IPS-18a (cell line): ENCODE measurements around the gene DIS3L2.
"Not testable (repeated sequence)": the region's sequence is repeated elsewhere in the genome, so short reads cannot be mapped to it uniquely, and the experiment has no call there.

Experiments used
- H3K27ac ChIP-seq: one replicate; pipeline ENCODE4 v1.5.1; 2013; ENCODE audit warnings: low read length
- H3K27me3 ChIP-seq: one replicate; pipeline ENCODE4 v1.6.1; 2013; ENCODE audit warnings: mild to moderate bottlenecking, low read length; ENCODE audit not compliant: control insufficient read depth, insufficient read depth
- H3K36me3 ChIP-seq: one replicate; pipeline ENCODE4 v1.6.1; 2013; ENCODE audit warnings: low read depth, low read length; ENCODE audit not compliant: control insufficient read depth
- H3K4me1 ChIP-seq: one replicate; pipeline ENCODE4 v1.6.1; 2013; ENCODE audit warnings: low read depth, low read length; ENCODE audit not compliant: control insufficient read depth
- H3K4me3 ChIP-seq: one replicate; pipeline ENCODE4 v1.5.1; 2013; ENCODE audit warnings: low read length
- H3K9ac ChIP-seq: one replicate; pipeline ENCODE4 v1.6.1; 2013; ENCODE audit warnings: mild to moderate bottlenecking, low read length, moderate library complexity
- H3K9me3 ChIP-seq: one replicate; pipeline ENCODE4 v1.6.1; 2013; ENCODE audit warnings: low read depth, low read length; ENCODE audit not compliant: control insufficient read depth

DIS3L2 gene

DNA sequence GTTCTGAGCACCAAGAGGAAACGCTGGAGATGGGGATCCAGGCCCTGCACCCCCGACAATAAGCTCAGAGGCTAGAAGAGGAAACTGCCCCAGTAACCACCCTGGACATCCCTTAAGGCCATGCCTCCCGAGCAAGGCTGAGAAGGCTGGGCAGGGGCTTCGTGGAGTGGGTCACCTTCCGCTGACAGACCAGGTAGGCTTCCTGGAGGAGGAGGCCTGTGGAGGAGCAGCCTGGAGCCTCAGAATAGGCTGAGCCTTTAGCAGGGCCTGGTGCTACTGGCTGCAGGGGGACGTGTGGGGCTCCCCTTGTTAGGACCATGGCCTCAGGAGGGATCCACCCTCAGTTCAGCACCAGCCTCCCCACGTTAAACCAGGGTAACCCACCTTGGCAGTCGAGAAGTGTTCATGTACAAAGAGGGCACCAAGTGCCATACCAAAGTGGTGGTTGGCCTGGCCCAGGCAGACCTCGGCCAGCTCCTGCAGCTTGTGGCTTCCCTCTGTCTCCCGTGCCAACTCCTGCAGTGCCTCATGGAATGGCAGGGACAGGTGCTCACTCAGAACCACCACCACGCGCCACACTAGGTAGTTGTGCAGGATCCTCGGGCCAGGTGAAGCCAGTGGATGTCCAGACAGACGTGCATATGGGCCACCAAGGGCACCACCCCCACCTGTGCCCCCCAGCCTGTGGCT lies 388.6 kb downstream of the DIS3L2 start:
- no peaks in the 10 kb centered on the region for H3K4me1 ChIP-seq
- H3K27me3 ChIP-seq, result no peaks in the 10 kb centered on the region
- H3K4me3 ChIP-seq, result no peak overlapping the region
- H3K9ac ChIP-seq, result no peak overlapping the region
- H3K27ac ChIP-seq, result no peak overlapping the region
- H3K9me3 ChIP-seq, result no peaks in the 10 kb centered on the region
- no peaks in the 10 kb centered on the region for H3K36me3 ChIP-seq

DNA sequence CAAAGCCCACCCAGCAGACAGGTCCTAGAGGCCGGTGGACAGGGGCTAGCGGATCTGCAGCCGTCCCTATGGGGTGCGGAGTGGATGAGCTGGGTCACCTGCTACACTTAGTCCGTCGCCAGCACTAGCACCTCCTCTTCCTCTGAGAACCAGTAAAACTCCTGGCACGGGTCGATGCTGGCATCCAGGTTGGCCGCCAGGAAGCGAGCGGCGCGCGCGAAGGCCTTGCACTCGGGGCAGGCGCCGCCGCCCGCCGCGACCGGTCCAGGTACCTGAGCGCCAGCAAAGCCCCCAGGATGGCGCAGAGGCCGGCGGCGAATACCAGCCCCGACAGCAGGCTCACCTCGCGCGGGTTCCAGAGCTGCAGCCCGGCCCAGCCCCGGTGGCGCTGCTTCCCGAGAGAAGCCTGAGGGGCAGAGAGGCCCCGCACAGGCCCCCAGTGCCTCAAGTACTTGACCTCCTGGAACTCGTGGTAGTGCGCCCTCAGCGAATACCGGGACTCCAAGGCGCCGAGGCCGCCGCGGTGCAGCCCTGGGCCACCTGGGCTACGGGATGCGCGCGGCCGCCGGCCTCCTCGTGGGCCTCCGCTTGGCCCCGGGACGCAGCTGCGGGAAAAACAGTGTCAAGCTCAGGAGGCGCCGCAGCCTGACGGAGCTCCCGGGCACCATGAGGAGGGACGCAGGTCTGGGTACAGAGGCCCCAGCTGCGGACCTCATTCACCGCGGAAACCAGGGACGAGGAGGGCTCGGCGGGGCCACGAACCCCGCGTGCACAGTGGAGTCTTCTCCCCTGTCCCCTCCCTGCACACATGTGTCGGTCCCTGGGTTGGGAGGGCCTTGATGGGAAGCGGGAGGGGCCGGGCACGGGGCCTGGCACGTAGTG lies 389.5 kb downstream of the DIS3L2 start:
- Histone ChIP-seq H3K27me3 (no peaks in the 10 kb centered on the region), H3K36me3 (no peaks in the 10 kb centered on the region), H3K27ac (no peak overlapping the region), H3K9me3 (no peaks in the 10 kb centered on the region), H3K9ac (no peak overlapping the region), H3K4me1 (no peaks in the 10 kb centered on the region), H3K4me3 (no peak overlapping the region)

DNA sequence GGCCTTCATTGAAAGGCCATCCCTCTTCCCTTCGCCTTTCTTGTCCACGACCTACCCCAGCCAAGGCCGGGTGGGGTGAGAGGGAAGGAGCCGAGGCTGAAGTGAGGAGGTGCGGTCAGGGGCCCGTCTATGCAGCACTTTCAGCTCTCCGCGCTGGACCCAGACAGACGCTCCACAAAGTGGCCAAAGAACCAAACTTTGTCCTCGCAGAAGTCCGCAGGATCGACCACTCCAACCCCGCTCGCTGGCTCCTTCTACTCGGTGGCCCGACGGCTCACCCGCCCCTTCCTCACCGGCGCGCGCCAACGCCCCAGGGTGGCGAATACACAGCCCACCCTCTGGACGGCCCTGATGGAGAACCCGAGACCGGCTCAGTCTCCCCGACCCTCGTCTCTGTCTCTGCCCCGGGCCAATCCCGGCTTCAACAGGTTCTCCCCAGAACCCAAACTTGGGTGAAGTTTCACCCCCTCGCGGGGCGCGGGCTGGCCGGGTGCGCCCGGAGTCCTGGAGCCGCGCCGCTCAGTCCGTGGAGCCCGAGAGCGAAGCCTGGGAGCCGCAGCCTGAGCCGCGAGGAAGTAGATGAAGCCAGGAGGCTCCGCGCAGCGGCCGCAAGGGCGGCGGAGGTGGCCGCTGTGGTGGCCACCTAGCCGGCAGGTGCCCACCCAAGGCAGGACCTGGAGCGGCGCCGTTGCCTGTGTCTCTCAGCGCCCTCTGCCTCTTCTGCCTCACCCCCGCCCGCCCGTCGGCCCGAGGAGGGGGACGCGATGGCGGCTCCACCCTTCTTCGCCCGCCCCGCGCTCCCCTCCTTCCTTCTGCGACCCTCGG lies 390.4 kb downstream of the DIS3L2 start:
- no peaks in the 10 kb centered on the region for H3K9me3 ChIP-seq
- H3K27me3 ChIP-seq, result no peaks in the 10 kb centered on the region
- no peaks in the 10 kb centered on the region for H3K4me1 ChIP-seq
- no peaks in the 10 kb centered on the region for H3K36me3 ChIP-seq
- H3K27ac ChIP-seq, result no peak overlapping the region
- no peak overlapping the region for H3K4me3 ChIP-seq
- no peak overlapping the region for H3K9ac ChIP-seq

DNA sequence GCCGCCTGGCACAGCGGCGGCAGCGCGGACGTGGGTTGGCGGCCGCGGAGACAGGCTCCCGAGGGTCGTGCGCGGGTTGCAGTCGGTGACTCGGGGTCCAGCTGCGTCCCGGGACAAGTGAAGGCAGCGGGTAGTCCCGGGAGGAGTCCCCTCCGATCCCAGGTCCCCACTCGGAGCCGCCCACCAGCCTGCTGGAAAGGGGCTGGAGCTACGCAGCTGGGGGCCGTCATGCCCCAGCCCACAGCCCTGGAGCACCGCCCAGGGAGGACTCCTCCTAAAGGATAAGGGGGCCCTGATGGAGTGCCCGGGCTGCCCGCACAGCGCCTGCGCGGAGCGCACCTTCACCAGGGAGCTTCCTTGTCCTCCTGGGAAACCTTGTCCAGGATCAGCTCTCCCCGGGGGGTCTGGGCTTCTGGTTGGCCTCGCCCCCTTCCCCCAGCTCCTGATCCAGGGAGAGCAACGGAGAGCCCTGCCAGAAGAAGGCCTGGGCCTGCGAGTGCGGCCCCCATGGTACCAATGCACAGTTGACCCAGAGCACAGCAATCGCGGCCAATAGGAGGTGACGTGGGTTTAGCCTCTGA lies 391.1 kb downstream of the DIS3L2 start:
- Histone ChIP-seq H3K36me3 (no peaks in the 10 kb centered on the region), H3K27ac (no peak overlapping the region), H3K9me3 (no peaks in the 10 kb centered on the region), H3K27me3 (no peaks in the 10 kb centered on the region), H3K4me3 (no peak overlapping the region), H3K9ac (no peak overlapping the region), H3K4me1 (no peaks in the 10 kb centered on the region)

DNA sequence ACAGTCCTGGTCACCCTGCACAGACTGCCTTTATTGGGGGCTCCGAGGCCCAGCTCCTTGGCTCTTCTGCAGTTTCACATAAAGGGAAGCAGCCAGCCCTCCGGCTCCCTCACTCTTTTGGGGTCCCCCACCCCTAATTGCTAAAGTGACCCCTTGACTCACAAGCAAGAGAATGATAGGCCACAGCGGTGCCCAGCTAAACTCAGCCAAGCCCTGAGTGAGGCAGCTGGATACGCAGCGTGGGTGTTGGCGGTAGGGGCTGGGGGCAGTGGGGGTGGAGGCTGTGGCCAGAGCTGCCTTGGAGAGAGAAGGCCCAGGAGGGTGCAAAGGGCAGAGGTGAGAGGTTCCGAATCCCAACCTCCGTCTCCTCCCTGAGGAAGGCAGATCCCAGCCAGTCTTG lies 391.6 kb downstream of the DIS3L2 start:
- no peaks in the 10 kb centered on the region for H3K36me3 ChIP-seq
- no peak overlapping the region for H3K4me3 ChIP-seq
- no peak overlapping the region for H3K27ac ChIP-seq
- no peaks in the 10 kb centered on the region for H3K27me3 ChIP-seq
- no peaks in the 10 kb centered on the region for H3K4me1 ChIP-seq
- no peak overlapping the region for H3K9ac ChIP-seq
- H3K9me3 ChIP-seq, result no peaks in the 10 kb centered on the region

DNA sequence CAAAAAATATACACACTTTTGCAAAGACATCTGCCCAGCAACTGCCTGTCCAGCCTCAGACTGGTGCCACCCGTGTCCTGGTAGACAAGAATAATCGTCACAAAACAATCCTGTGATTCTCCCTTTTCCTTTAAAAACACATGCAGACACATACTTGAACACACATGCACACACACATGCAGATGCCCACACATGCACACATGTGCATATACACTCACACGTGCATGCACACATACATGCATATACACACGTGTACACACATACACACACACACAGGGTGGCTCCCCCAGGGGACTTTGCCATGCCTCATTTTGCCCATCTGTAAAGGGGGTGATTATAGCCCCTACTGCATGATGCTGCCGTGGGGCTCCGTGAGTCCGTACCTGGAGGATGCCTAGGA lies 392.1 kb downstream of the DIS3L2 start:
- H3K4me1 ChIP-seq, result no peaks in the 10 kb centered on the region
- no peak overlapping the region for H3K4me3 ChIP-seq
- no peaks in the 10 kb centered on the region for H3K27me3 ChIP-seq
- no peaks in the 10 kb centered on the region for H3K9me3 ChIP-seq
- no peak overlapping the region for H3K27ac ChIP-seq
- H3K36me3 ChIP-seq, result no peaks in the 10 kb centered on the region
- no peak overlapping the region for H3K9ac ChIP-seq

DNA sequence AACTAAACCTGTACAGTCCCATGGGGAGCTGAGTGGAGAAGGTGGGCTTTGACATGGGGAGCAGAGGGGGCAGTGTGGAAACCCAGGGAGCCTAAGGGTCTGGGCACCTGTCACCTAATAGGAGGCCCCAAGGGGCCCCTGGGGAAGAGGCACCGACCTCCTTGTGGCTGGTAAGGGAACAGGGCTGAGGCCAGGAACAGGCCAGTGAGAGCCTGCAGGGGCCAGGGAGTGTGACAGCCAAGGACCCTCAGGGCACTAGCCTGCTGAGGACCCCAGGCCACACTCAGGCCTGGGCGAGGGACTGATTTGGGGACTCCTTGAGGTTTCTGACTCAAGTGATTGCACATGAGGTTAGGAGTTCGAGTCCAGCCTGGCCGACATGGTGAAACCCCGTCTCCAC lies 392.6 kb downstream of the DIS3L2 start:
- no peaks in the 10 kb centered on the region for H3K4me1 ChIP-seq
- H3K9ac ChIP-seq, result no peak overlapping the region
- H3K9me3 ChIP-seq, result no peaks in the 10 kb centered on the region
- H3K27ac ChIP-seq, result no peak overlapping the region
- H3K27me3 ChIP-seq, result no peaks in the 10 kb centered on the region
- no peak overlapping the region for H3K4me3 ChIP-seq
- no peaks in the 10 kb centered on the region for H3K36me3 ChIP-seq

DNA sequence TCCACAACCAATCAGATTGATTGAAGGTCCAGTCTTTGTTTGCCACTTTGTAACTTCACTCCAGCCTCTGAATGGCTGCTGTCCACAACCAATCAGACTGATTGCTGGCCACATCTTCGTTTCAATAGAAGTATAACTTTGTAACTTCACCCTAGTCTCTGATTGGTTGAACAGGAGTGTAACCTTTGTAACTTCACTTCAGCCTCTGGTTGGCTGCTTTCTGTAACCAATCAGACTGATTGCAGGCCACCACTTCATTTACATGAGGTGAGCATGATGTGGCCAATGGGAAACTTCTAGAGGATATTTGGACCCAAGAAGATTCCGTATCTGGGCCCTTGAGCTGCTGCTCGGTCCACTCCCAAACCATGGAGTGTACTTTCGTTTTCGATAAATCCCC lies 400.1 kb downstream of the DIS3L2 start:
- H3K9ac ChIP-seq, result no peak overlapping the region
- no peaks in the 10 kb centered on the region for H3K27me3 ChIP-seq
- H3K4me1 ChIP-seq, result peaks cover 7% of the 10 kb centered on the region
- no peak overlapping the region for H3K27ac ChIP-seq
- H3K4me3 ChIP-seq, result no peak overlapping the region
- no peaks in the 10 kb centered on the region for H3K36me3 ChIP-seq
- no peaks in the 10 kb centered on the region for H3K9me3 ChIP-seq

DNA sequence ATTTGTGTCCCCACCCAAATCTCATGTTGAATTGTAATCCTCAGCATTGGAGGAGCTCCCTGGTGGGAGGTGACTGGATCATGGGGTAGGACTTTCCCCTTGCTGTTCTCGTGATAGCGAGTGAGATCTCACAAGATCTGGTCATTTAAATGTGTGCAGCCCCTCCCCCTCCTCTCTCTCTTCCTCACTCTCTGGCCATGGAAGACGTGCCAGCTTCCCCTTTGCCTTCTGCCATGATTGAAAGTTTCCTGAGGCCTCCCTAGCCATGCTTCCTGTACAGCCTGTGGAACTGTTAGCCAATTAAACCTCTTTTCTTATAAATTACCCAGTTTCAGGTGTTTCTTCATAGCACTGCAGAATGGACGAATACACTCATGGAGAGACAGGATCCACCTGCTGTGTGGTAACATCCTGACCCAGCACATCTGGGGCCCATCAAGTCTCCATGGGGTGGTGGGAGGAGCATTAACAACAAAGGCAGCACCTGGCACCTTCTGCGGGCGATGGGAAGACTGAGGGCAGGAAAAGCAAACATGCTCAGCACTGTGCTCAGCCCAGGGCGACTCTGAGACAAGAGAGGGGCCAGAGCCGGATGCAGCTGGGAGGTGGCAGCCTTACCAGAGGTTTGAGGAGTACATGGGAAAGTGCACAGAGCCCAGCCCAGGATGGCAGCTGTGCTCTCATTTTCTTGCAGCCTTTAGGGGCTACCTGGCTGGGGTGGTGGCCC lies 400.8 kb downstream of the DIS3L2 start:
- no peaks in the 10 kb centered on the region for H3K9me3 ChIP-seq
- H3K4me3 ChIP-seq, result no peak overlapping the region
- no peak overlapping the region for H3K9ac ChIP-seq
- H3K36me3 ChIP-seq, result no peaks in the 10 kb centered on the region
- H3K4me1 ChIP-seq, result peaks cover 7% of the 10 kb centered on the region
- H3K27ac ChIP-seq, result no peak overlapping the region
- no peaks in the 10 kb centered on the region for H3K27me3 ChIP-seq

DNA sequence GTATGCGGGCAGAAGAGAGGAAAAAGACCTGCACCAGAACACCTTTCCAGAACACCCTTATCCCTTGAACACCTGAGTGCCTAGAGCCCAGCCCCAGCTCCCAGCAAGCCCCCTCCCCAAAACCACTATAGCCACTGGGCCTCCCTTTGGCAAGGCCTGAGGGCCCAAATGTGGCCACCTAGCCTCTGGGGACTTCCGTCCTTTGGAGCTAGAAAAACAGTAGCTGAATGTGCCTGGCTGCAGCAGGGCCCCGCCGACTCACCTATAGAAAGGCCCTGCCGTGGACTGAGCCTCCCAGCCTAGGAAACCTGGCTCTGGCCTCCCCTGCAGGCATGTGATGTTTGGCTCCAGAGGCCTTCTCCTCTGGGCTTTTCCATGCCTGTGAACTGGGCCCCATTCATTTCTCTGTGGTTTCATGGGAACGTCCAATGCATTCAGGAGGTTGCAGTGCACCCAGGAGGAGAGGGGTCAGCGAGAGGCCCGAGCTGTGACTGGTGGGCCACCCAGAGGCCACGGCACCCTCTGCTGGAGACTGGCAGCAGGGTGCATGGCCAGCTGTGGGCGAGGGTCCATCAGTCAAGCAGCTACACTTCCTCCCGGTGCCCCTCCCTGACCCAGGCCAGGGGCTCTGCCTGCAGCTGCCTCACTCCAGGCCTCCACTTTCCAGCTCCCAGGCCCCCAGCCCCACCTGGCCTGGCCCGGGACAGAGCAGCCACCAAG lies 401.7 kb downstream of the DIS3L2 start:
- not testable (repeated sequence) for H3K27ac ChIP-seq, H3K27me3 ChIP-seq, H3K9ac ChIP-seq, H3K36me3 ChIP-seq, H3K4me1 ChIP-seq, H3K9me3 ChIP-seq, H3K4me3 ChIP-seq
